HFFc6 (cell line): Measurements from ENCODE around the gene PHF5A. TPM values are rescaled to one million over a fixed set of nuclear protein-coding genes. Genes with fewer than 3 reads are reported as not detected.

Experiments
- DNase-seq: peaks from one replicate; pipeline ENCODE4 v3.0.0-alpha.2; 2018
- H3K27ac Mint-ChIP-seq: 2 replicates; pipeline ENCODE4 v1.8.0; 2020; ENCODE audit warnings: mild to moderate bottlenecking, mixed read lengths
- H3K27me3 Mint-ChIP-seq: 2 replicates; pipeline ENCODE4 v1.8.0; 2021; ENCODE audit warnings: mild to moderate bottlenecking, moderate library complexity, mixed read lengths; ENCODE audit not compliant: insufficient read depth
- H3K36me3 Mint-ChIP-seq: 2 replicates; pipeline ENCODE4 v1.8.0; 2021; ENCODE audit warnings: low read depth, mixed read lengths
- H3K4me1 Mint-ChIP-seq: 2 replicates; pipeline ENCODE4 v1.8.0; 2020; ENCODE audit warnings: low read depth, mixed read lengths
- H3K4me3 Mint-ChIP-seq: 2 replicates; pipeline ENCODE4 v1.8.0; 2020; ENCODE audit warnings: mild to moderate bottlenecking, moderate library complexity, mixed read lengths
- H3K9me3 Mint-ChIP-seq: 2 replicates; pipeline ENCODE4 v1.8.0; 2020; ENCODE audit warnings: mild to moderate bottlenecking, mixed read lengths
- CTCF ChIP-seq: fragments of 200-600 bp; sonication (generic); IDR thresholded peaks from 2 replicates; pipeline ENCODE4 v1.5.0; 2021; ENCODE audit warnings: antibody characterized with exemption, mild to moderate bottlenecking
- total RNA-seq, 6 experiments: library from RNA; stranded (reverse); fragmentation: NEBNext Ultra II Directional; extraction: Animal tissue kit (Norgen Biotek cat#: 25700); gene quantifications; 2 replicates in 1 of 6; 3 replicates in 5 of 6; pipeline ENCODE4 v1.2.3, GENCODE V29; 2021

Gene PHF5A
- total RNA-seq, 6 experiments from 2014 or later, result 40.0 to 58.4 (median 55.3) TPM

GRCh38 chr22:41479671-41480396, 11.3 kb upstream of the PHF5A start:
- DNase-seq, result peak; percentile 64
- Mint-ChIP-seq H3K9me3 (no peaks in the 10 kb centered on the region), H3K4me1 (peaks cover 59% of the 10 kb centered on the region), H3K36me3 (no peaks in the 10 kb centered on the region), H3K27me3 (no peaks in the 10 kb centered on the region), H3K27ac (peak overlapping the region; percentile 75), H3K4me3 (peak overlapping the region; percentile 62)
- TF ChIP-seq CTCF, result peak; percentile 42

GRCh38 chr22:41478891-41479521, 10.5 kb upstream of the PHF5A start:
- Mint-ChIP-seq H3K27me3 (no peaks in the 10 kb centered on the region), H3K27ac (peak overlapping the region; percentile 75), H3K36me3 (no peaks in the 10 kb centered on the region), H3K4me1 (peaks cover 58% of the 10 kb centered on the region), H3K9me3 (no peaks in the 10 kb centered on the region), H3K4me3 (no peak overlapping the region; the same call in 1 of the 2 replicates)
- DNase-seq, result no peak
- no peak for TF ChIP-seq CTCF

GRCh38 chr22:41478473-41478872, 10.0 kb upstream of the PHF5A start:
- no peak for TF ChIP-seq CTCF
- H3K27me3 Mint-ChIP-seq, result no peaks in the 10 kb centered on the region
- H3K4me3 Mint-ChIP-seq, result no peak overlapping the region
- no peaks in the 10 kb centered on the region for H3K9me3 Mint-ChIP-seq
- H3K4me1 Mint-ChIP-seq, result peaks cover 52% of the 10 kb centered on the region
- H3K27ac Mint-ChIP-seq, result no peak overlapping the region
- no peaks in the 10 kb centered on the region for H3K36me3 Mint-ChIP-seq
- no peak for DNase-seq

GRCh38 chr22:41474872-41475451, 6.5 kb upstream of the PHF5A start:
- Mint-ChIP-seq H3K27me3 (no peaks in the 10 kb centered on the region), H3K4me1 (peaks cover 28% of the 10 kb centered on the region), H3K36me3 (0 out of 2 replicates have a peak, but pooled peaks cover 3% of the 10 kb centered on the region), H3K27ac (no peak overlapping the region), H3K4me3 (no peak overlapping the region), H3K9me3 (no peaks in the 10 kb centered on the region)
- TF ChIP-seq CTCF, result no peak
- DNase-seq, result no peak

- no peak for DNase-seq
- Mint-ChIP-seq H3K4me1 (peaks cover 31% of the 10 kb centered on the region), H3K4me3 (no peak overlapping the region), H3K9me3 (no peaks in the 10 kb centered on the region), H3K27me3 (peaks cover 5% of the 10 kb centered on the region), H3K27ac (no peak overlapping the region), H3K36me3 (peaks cover 19% of the 10 kb centered on the region)
- TF ChIP-seq CTCF, result no peak
Observed at GRCh38 chr22:41471568-41471967, 3.1 kb upstream of the PHF5A start.
